ENCODE measurements around the gene SLC19A1.

DNA sequence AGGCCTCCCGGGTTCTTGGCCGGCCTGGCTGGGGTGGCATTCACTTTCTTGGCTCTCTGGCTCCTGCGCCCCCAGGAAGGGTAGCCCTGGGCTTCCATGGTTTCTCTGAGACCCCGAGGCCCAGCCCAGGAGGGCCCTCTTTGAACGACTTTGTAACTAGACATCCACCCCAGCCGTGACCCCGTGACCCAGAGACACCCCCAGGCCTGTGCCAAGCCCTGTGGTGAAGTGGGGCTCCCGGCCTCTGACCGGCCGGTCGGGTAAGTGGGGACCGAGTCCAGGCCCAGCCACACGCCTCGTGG lies 73.3 kb downstream of the SLC19A1 start:
- TF ChIP-seq CTCF (IDR thresholded peaks at IDR 0.05; ENCODE audit: low read length) (no peak), EZH2 (optimal IDR thresholded peaks at IDR 0.05; ENCODE audit: low read depth, low read length) (no peak)

All from MM.1S (cell line).